ENCODE measurements around the gene RFXANK.

DNA sequence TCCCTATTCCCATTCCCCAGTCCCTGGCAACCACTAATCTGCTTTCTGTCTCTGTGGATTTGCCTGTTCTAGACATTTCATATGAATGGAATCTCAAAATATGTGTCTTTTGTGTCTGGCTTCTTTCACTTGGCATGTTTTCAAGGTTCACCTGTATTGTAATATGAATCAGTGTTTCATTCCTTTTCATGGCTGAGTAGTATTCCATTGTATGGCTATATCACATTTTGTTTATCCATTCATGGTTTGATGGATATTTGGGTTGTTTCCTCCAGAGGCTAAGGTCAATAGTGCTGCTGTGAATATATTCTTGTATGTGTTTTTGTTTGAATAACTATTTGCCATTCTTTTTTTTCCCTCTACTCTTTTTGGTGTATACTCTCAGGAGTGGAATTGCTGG is 44.1 kb downstream of the RFXANK start:
- TF ChIP-seq POLR2A (IDR thresholded peaks at IDR 0.05; ENCODE audit: low read length), result no peak
- no peak for TF ChIP-seq GATA1 (IDR thresholded peaks at IDR 0.05; ENCODE audit: low read depth, low read length)
